Peyer's patch (tissue), 4 donors: ENCODE results near the gene GM2A.

Source experiments
- POLR2A ChIP-seq, 2 donors: fragments of 450-650 bp; IDR thresholded peaks; one replicate each; pipeline ENCODE4 v1.5.1; 2017; ENCODE audit warnings: antibody characterized with exemption in 2 of 2, mild to moderate bottlenecking in 2 of 2, moderate library complexity in 2 of 2
- TF ChIP-seq, protein P1 (sequence below), 6 experiments: fragments of 450-650 bp in 4 of 6; fragments of 200-600 bp in 2 of 6; sonication (generic) in 1 of 6; IDR thresholded peaks; one replicate each; pipeline ENCODE4 v1.5.1; 2017 to 2019; ENCODE audit warnings: antibody characterized with exemption in 6 of 6, mild to moderate bottlenecking in 3 of 6, moderate library complexity in 1 of 6

DNA sequence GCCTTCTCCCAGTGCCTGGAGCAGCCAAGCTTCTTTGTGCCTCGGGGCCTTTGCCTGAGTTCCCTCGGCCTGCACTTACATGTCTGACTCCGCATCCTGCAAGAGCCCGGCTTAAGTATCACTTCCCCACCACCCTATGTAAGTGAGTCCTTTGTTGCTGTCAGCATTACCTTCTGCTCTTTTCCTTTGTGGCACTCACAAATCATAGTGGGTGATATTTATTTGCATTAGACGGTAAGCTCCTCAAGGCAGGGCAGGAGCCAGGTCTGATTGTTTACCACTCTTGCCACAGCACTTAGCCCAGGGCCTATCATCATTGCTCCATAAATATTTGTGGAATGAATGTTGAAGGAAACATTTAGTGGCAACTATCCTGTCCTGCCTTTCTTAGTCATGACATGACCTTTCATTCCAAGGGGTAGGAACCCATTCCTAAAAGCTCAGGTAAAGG lies 4.8 kb downstream of the GM2A start:
- TF ChIP-seq, protein P1, sequence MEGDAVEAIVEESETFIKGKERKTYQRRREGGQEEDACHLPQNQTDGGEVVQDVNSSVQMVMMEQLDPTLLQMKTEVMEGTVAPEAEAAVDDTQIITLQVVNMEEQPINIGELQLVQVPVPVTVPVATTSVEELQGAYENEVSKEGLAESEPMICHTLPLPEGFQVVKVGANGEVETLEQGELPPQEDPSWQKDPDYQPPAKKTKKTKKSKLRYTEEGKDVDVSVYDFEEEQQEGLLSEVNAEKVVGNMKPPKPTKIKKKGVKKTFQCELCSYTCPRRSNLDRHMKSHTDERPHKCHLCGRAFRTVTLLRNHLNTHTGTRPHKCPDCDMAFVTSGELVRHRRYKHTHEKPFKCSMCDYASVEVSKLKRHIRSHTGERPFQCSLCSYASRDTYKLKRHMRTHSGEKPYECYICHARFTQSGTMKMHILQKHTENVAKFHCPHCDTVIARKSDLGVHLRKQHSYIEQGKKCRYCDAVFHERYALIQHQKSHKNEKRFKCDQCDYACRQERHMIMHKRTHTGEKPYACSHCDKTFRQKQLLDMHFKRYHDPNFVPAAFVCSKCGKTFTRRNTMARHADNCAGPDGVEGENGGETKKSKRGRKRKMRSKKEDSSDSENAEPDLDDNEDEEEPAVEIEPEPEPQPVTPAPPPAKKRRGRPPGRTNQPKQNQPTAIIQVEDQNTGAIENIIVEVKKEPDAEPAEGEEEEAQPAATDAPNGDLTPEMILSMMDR (IDR thresholded peaks at IDR 0.05): no peak
- TF ChIP-seq POLR2A (IDR thresholded peaks at IDR 0.05): no peak
